ENCODE measurements around the gene SHISA2. TPM values are rescaled to one million over a fixed set of nuclear protein-coding genes. Genes with fewer than 3 reads are reported as not detected.
A peak's percentile ranks its signal among the peaks of the same experiment; 100 is the strongest.

SHISA2 gene
- total RNA-seq, 2 experiments from 2014 or later = 0.52 to 0.69 TPM

- H3K4me1 Mint-ChIP-seq (ENCODE audit: low read depth) = no peaks in the 10 kb centered on the region
- CTCF ChIA-PET = interaction anchor here (0.6 to 1.2 kb wide), 4 partner anchors 8 to 214 kb away, joined by 3 read pairs; no protein-coding TSS in a partner anchor
- peak; percentile 66 for DNase-seq
- no peaks in the 10 kb centered on the region for H3K9me3 Mint-ChIP-seq
- no peak overlapping the region for H3K27ac Mint-ChIP-seq
- no peaks in the 10 kb centered on the region for H3K27me3 Mint-ChIP-seq (ENCODE audit: low read depth)
- no peak overlapping the region for H3K4me3 Mint-ChIP-seq
- intact Hi-C loops (cut with micrococcal nuclease) = loop anchor here (1.0 to 10.0 kb wide), 4 partner anchors 141 to 489 kb away; no protein-coding TSS in a partner anchor
- H3K36me3 Mint-ChIP-seq (ENCODE audit: low read depth) = no peaks in the 10 kb centered on the region
These were observed 11.1 kb upstream of the SHISA2 start for GRCh38 chr13:26062853-26063444.

GRCh38 chr13:26061947-26062346 lies 10.1 kb upstream of the SHISA2 start:
- intact Hi-C loops (cut with micrococcal nuclease) = loop anchor here (1.0 to 10.0 kb wide), 3 partner anchors 140 to 488 kb away; no protein-coding TSS in a partner anchor
- no peak for DNase-seq
- CTCF ChIA-PET = interaction anchor here (0.6 to 1.2 kb wide), 9 partner anchors 9 to 534 kb away, joined by 3 to 11 read pairs (median 3); no protein-coding TSS in a partner anchor
- Mint-ChIP-seq H3K27ac (no peak overlapping the region), H3K4me3 (no peak overlapping the region), H3K4me1 (ENCODE audit: low read depth) (no peaks in the 10 kb centered on the region), H3K36me3 (ENCODE audit: low read depth) (no peaks in the 10 kb centered on the region), H3K9me3 (no peaks in the 10 kb centered on the region), H3K27me3 (ENCODE audit: low read depth) (no peaks in the 10 kb centered on the region)

GRCh38 chr13:26061256-26061655 lies 9.4 kb upstream of the SHISA2 start:
- H3K4me1 Mint-ChIP-seq (ENCODE audit: low read depth) = no peaks in the 10 kb centered on the region
- no peak overlapping the region for H3K27ac Mint-ChIP-seq
- intact Hi-C loops (cut with micrococcal nuclease) = loop anchor here (5.0 to 10.0 kb wide), 2 partner anchors 139 to 386 kb away; no protein-coding TSS in a partner anchor
- H3K27me3 Mint-ChIP-seq (ENCODE audit: low read depth) = no peaks in the 10 kb centered on the region
- no peak overlapping the region for H3K4me3 Mint-ChIP-seq
- H3K9me3 Mint-ChIP-seq = no peaks in the 10 kb centered on the region
- no peaks in the 10 kb centered on the region for H3K36me3 Mint-ChIP-seq (ENCODE audit: low read depth)
- CTCF ChIA-PET = interaction anchor here (0.9 to 1.4 kb wide), 4 partner anchors 12 to 487 kb away, joined by 3 to 11 read pairs (median 5); no protein-coding TSS in a partner anchor
- DNase-seq = no peak

GRCh38 chr13:26060357-26060756 lies 8.5 kb upstream of the SHISA2 start:
- Mint-ChIP-seq H3K27me3 (ENCODE audit: low read depth) (no peaks in the 10 kb centered on the region), H3K4me3 (no peak overlapping the region), H3K36me3 (ENCODE audit: low read depth) (no peaks in the 10 kb centered on the region), H3K4me1 (ENCODE audit: low read depth) (no peaks in the 10 kb centered on the region), H3K9me3 (no peaks in the 10 kb centered on the region), H3K27ac (no peak overlapping the region)
- CTCF ChIA-PET = interaction anchor here (1.4 kb wide), 1 partner anchor 12 kb away, joined by 4 read pairs; no protein-coding TSS in a partner anchor
- intact Hi-C loops (cut with micrococcal nuclease) = loop anchor here (5.0 to 10.0 kb wide), 2 partner anchors 138 to 386 kb away; no protein-coding TSS in a partner anchor
- DNase-seq = no peak

- intact Hi-C loops (cut with micrococcal nuclease) = no loop called here
These were observed 6.9 kb upstream of the SHISA2 start for GRCh38 chr13:26058704-26059103.

GRCh38 chr13:26054896-26055295 lies 3.1 kb upstream of the SHISA2 start:
- Mint-ChIP-seq H3K27me3 (ENCODE audit: low read depth) (peaks cover 7% of the 10 kb centered on the region), H3K36me3 (ENCODE audit: low read depth) (no peaks in the 10 kb centered on the region), H3K4me3 (no peak overlapping the region), H3K4me1 (ENCODE audit: low read depth) (peaks cover 10% of the 10 kb centered on the region), H3K27ac (no peak overlapping the region), H3K9me3 (no peaks in the 10 kb centered on the region)
- no peak for DNase-seq
- CTCF ChIA-PET = no interaction called here
- intact Hi-C loops (cut with micrococcal nuclease) = loop anchor here (5.0 kb wide), 1 partner anchor 208 kb away; no protein-coding TSS in a partner anchor

More at GRCh38 chr13:26058704-26059103, 6.9 kb upstream of the SHISA2 start:
- CTCF ChIA-PET = interaction anchor here (0.6 to 1.8 kb wide), 4 partner anchors 229 to 484 kb away, joined by 3 to 9 read pairs (median 3); no protein-coding TSS in a partner anchor
- no peaks in the 10 kb centered on the region for H3K9me3 Mint-ChIP-seq
- no peaks in the 10 kb centered on the region for H3K36me3 Mint-ChIP-seq (ENCODE audit: low read depth)
- no peak overlapping the region for H3K27ac Mint-ChIP-seq
- no peaks in the 10 kb centered on the region for H3K27me3 Mint-ChIP-seq (ENCODE audit: low read depth)
- no peaks in the 10 kb centered on the region for H3K4me1 Mint-ChIP-seq (ENCODE audit: low read depth)
- no peak overlapping the region for H3K4me3 Mint-ChIP-seq
- DNase-seq = no peak

GRCh38 chr13:26053418-26053980 lies 1.7 kb upstream of the SHISA2 start:
- Mint-ChIP-seq H3K27ac (no peak overlapping the region), H3K4me3 (no peak overlapping the region), H3K27me3 (ENCODE audit: low read depth) (peaks cover 15% of the 10 kb centered on the region), H3K36me3 (ENCODE audit: low read depth) (no peaks in the 10 kb centered on the region), H3K9me3 (no peaks in the 10 kb centered on the region), H3K4me1 (ENCODE audit: low read depth) (peaks cover 19% of the 10 kb centered on the region)
- CTCF ChIA-PET = interaction anchor here (1.0 to 1.2 kb wide), 2 partner anchors 24 to 224 kb away, joined by 3 to 8 read pairs; no protein-coding TSS in a partner anchor
- intact Hi-C loops (cut with micrococcal nuclease) = loop anchor here (2.0 to 5.0 kb wide), 3 partner anchors 81 to 206 kb away; no protein-coding TSS in a partner anchor
- no peak for DNase-seq

- DNase-seq = no peak
- Mint-ChIP-seq H3K4me3 (peak overlapping the region; percentile 66), H3K36me3 (ENCODE audit: low read depth) (no peaks in the 10 kb centered on the region), H3K4me1 (ENCODE audit: low read depth) (peaks cover 19% of the 10 kb centered on the region), H3K27me3 (ENCODE audit: low read depth) (peaks cover 15% of the 10 kb centered on the region), H3K27ac (no peak overlapping the region), H3K9me3 (no peaks in the 10 kb centered on the region)
- CTCF ChIA-PET = interaction anchor here (0.6 to 1.2 kb wide), 2 partner anchors 223 to 478 kb away, joined by 3 to 8 read pairs; no protein-coding TSS in a partner anchor
- intact Hi-C loops (cut with micrococcal nuclease) = loop anchor here (2.0 to 5.0 kb wide), 3 partner anchors 80 to 205 kb away; no protein-coding TSS in a partner anchor
These were observed 521 bp upstream of the SHISA2 start for GRCh38 chr13:26052337-26052736.

- CTCF ChIA-PET = no interaction called here
- H3K27ac Mint-ChIP-seq = no peak overlapping the region
- H3K27me3 Mint-ChIP-seq (ENCODE audit: low read depth) = peaks cover 15% of the 10 kb centered on the region
- intact Hi-C loops (cut with micrococcal nuclease) = loop anchor here (5.0 kb wide), 1 partner anchor 204 kb away; no protein-coding TSS in a partner anchor
- peak overlapping the region; percentile 38 for H3K4me3 Mint-ChIP-seq
- DNase-seq = no peak
- H3K36me3 Mint-ChIP-seq (ENCODE audit: low read depth) = no peaks in the 10 kb centered on the region
- H3K9me3 Mint-ChIP-seq = no peaks in the 10 kb centered on the region
- peaks cover 20% of the 10 kb centered on the region for H3K4me1 Mint-ChIP-seq (ENCODE audit: low read depth)
These were observed 572 bp downstream of the SHISA2 start for GRCh38 chr13:26051231-26051656.

- Mint-ChIP-seq H3K36me3 (ENCODE audit: low read depth) (no peaks in the 10 kb centered on the region), H3K9me3 (no peaks in the 10 kb centered on the region), H3K27me3 (ENCODE audit: low read depth) (peaks cover 15% of the 10 kb centered on the region), H3K4me3 (peak overlapping the region; percentile 60), H3K4me1 (ENCODE audit: low read depth) (peaks cover 22% of the 10 kb centered on the region), H3K27ac (no peak overlapping the region)
- intact Hi-C loops (cut with micrococcal nuclease) = loop anchor here (5.0 kb wide), 1 partner anchor 203 kb away; no protein-coding TSS in a partner anchor
- DNase-seq = peak; percentile 9
- CTCF ChIA-PET = no interaction called here
These were observed 1.1 kb downstream of the SHISA2 start for GRCh38 chr13:26050568-26051230.

- H3K27ac Mint-ChIP-seq = no peak overlapping the region
- peaks cover 15% of the 10 kb centered on the region for H3K27me3 Mint-ChIP-seq (ENCODE audit: low read depth)
- no peak for DNase-seq
- H3K36me3 Mint-ChIP-seq (ENCODE audit: low read depth) = no peaks in the 10 kb centered on the region
- no peaks in the 10 kb centered on the region for H3K9me3 Mint-ChIP-seq
- H3K4me1 Mint-ChIP-seq (ENCODE audit: low read depth) = peaks cover 32% of the 10 kb centered on the region
- H3K4me3 Mint-ChIP-seq = no peak overlapping the region
- CTCF ChIA-PET = interaction anchor here (1.0 kb wide), 1 partner anchor 163 kb away, joined by 4 read pairs; no protein-coding TSS in a partner anchor
- intact Hi-C loops (cut with micrococcal nuclease) = no loop called here
These were observed 3.1 kb downstream of the SHISA2 start for GRCh38 chr13:26048741-26049140.

- no peaks in the 10 kb centered on the region for H3K36me3 Mint-ChIP-seq (ENCODE audit: low read depth)
- no peak for DNase-seq
- H3K4me3 Mint-ChIP-seq = no peak overlapping the region
- no peaks in the 10 kb centered on the region for H3K9me3 Mint-ChIP-seq
- H3K27ac Mint-ChIP-seq = no peak overlapping the region
- intact Hi-C loops (cut with micrococcal nuclease) = no loop called here
- H3K4me1 Mint-ChIP-seq (ENCODE audit: low read depth) = peaks cover 23% of the 10 kb centered on the region
- peaks cover 11% of the 10 kb centered on the region for H3K27me3 Mint-ChIP-seq (ENCODE audit: low read depth)
- CTCF ChIA-PET = no interaction called here
These were observed 4.8 kb downstream of the SHISA2 start for GRCh38 chr13:26047040-26047439.
